Suprapubic skin (tissue), 3 donors: Measurements from ENCODE around the gene CLEC18A.

Source experiments
- POLR2AphosphoS5 ChIP-seq, 3 donors: sonication (generic); formaldehyde crosslinking; IDR thresholded peaks; one replicate each; pipeline ENCODE4 v1.6.1; 2017; ENCODE audit warnings: antibody characterized with exemption in 3 of 3
- TF ChIP-seq, protein P1 (sequence below), 2 donors: fragments of 200-600 bp in 1 of 2; fragments of 450-650 bp in 1 of 2; sonication (generic) in 1 of 2; IDR thresholded peaks; one replicate each; pipeline ENCODE4 v1.5.1; 2016 to 2019; ENCODE audit warnings: antibody characterized with exemption in 2 of 2, mild to moderate bottlenecking in 1 of 2, moderate library complexity in 1 of 2

DNA sequence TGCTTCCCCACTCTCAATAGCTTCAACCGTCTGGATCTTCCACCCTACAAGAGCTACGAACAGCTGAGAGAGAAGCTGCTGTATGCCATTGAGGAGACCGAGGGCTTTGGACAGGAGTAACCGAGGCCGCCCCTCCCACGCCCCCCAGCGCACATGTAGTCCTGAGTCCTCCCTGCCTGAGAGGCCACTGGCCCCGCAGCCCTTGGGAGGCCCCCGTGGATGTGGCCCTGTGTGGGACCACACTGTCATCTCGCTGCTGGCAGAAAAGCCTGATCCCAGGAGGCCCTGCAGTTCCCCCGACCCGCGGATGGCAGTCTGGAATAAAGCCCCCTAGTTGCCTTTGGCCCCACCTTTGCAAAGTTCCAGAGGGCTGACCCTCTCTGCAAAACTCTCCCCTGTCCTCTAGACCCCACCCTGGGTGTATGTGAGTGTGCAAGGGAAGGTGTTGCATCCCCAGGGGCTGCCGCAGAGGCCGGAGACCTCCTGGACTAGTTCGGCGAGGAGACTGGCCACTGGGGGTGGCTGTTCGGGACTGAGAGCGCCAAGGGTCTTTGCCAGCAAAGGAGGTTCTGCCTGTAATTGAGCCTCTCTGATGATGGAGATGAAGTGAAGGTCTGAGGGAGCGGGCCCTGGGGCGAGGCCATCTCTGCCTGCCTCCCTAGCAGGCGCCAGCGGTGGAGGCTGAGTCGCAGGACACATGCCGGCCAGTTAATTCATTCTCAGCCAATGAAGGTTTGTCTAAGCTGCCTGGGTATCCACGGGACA is 11.1 kb upstream of the CLEC18A start:
- TF ChIP-seq, protein P1, sequence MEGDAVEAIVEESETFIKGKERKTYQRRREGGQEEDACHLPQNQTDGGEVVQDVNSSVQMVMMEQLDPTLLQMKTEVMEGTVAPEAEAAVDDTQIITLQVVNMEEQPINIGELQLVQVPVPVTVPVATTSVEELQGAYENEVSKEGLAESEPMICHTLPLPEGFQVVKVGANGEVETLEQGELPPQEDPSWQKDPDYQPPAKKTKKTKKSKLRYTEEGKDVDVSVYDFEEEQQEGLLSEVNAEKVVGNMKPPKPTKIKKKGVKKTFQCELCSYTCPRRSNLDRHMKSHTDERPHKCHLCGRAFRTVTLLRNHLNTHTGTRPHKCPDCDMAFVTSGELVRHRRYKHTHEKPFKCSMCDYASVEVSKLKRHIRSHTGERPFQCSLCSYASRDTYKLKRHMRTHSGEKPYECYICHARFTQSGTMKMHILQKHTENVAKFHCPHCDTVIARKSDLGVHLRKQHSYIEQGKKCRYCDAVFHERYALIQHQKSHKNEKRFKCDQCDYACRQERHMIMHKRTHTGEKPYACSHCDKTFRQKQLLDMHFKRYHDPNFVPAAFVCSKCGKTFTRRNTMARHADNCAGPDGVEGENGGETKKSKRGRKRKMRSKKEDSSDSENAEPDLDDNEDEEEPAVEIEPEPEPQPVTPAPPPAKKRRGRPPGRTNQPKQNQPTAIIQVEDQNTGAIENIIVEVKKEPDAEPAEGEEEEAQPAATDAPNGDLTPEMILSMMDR (IDR thresholded peaks at IDR 0.05): no peak
- TF ChIP-seq POLR2AphosphoS5 (IDR thresholded peaks at IDR 0.05): no peak
